C4-2B (cell line): Measurements from ENCODE around the gene THRAP3.

Source experiments
- CTCF ChIP-seq: fragments of 450-650 bp; conservative IDR thresholded peaks from 2 replicates; pipeline ENCODE4 v1.5.1; 2017; ENCODE audit warnings: mild to moderate bottlenecking
- ZFX ChIP-seq: fragments of 450-650 bp; IDR thresholded peaks from 2 replicates; pipeline ENCODE4 v1.6.1; 2017

GRCh38 chr1:36199934-36200741 lies 24.1 kb upstream of the THRAP3 start:
- no peak for TF ChIP-seq CTCF
- no peak for TF ChIP-seq ZFX
